Activated T-cell treated with anti-CD3 and anti-CD28 coated beads, Interleukin-2, amount 50 U/mL, for 72 hours (primary cell): ENCODE results near the gene PCNX1. TPM values are rescaled to one million over a fixed set of nuclear protein-coding genes. Genes with fewer than 3 reads are reported as not detected.

Experiments
- total RNA-seq, 2 donors: library from RNA; stranded (reverse); gene quantifications; one replicate each; pipeline ENCODE4 v1.2.3, GENCODE V29; 2022

The PCNX1 gene
- total RNA-seq, 2 donors from 2014 or later: 83.3 to 85.8 TPM

Other genes with a start within 250 kb of the PCNX1 start
- gene MAP3K9, start 97.9 kb upstream of the PCNX1 start, total RNA-seq: 1 to 10 TPM; 6.2 to 7.5 TPM